M059J (cell line): ENCODE measurements around the gene HLA-DPA1. TPM values are rescaled to one million over a fixed set of nuclear protein-coding genes. Genes with fewer than 3 reads are reported as not detected.
"Not testable (repeated sequence)": the region's sequence is repeated elsewhere in the genome, so short reads cannot be mapped to it uniquely, and the experiment has no call there.

Experiments
- DNase-seq: peaks from one replicate; pipeline ENCODE4 v3.0.0-alpha.2; 2012; ENCODE audit warnings: low read depth
- total RNA-seq: library from RNA; depleted of rRNA; stranded (reverse); fragments of >200 nt; shearing (Covaris generic); gene quantifications from 2 replicates; pipeline ENCODE4 v1.2.3, GENCODE V29; 2014

HLA-DPA1 gene
- total RNA-seq, 1 experiment from 2014 or later: 2.0 TPM

DNA sequence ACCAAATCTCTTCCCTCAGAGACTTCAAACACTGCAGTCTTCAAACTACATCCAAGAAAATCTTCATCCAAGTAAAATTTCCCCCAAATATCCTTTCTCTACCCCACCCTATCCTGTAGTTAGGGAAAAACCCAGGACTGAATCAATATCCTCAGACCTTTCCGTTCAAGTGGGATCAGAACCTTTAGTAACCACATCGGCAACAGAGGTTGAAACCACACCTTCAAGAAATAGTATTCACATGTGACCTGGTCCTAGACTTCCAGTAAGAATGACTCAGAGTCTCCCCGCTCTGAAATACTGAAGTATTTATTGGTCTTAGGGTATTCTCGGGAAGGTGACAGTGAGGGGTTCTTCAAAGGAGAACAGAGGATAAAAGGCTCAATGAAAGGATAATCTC, 8.7 kb downstream of the HLA-DPA1 start:
- DNase-seq: no peak

DNA sequence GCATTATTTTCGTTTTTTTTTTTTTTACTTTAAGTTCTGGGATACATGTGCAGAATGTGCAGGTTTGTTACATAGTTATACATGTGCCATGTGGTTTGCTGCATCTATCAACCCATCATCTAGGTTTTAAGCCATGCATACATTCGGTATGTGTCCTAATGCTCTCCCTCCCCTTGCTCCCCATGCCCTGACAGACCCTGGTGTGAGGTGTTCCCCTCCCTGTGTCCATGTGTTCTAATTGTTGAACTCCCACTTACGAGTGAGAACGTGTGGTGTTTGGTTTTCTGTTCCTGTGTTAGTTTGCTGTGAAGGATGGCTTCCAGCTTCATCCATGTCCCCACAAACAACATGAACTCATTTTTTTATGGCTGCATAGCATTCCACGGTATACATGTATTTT, 10.0 kb downstream of the HLA-DPA1 start:
- DNase-seq: not testable (repeated sequence)

DNA sequence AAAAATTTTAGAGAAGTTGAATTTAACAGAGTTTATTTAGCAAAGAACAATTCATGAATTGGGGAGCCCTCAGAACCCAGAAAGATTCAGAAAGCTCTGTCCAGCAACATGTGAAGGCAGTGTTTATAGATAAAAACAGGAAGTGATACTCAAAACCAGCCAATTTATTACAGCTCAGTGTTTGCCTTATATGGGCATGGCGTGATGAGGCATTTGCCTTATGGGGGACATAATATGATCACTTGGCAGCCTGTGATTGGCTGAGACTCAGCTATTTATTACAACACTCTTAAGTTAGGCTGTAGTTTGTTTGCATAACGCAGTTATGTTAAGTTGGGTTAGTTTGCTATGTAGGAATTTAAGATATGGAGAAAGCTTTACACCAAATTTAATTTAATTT, 11.5 kb downstream of the HLA-DPA1 start:
- peak; percentile 42 for DNase-seq

DNA sequence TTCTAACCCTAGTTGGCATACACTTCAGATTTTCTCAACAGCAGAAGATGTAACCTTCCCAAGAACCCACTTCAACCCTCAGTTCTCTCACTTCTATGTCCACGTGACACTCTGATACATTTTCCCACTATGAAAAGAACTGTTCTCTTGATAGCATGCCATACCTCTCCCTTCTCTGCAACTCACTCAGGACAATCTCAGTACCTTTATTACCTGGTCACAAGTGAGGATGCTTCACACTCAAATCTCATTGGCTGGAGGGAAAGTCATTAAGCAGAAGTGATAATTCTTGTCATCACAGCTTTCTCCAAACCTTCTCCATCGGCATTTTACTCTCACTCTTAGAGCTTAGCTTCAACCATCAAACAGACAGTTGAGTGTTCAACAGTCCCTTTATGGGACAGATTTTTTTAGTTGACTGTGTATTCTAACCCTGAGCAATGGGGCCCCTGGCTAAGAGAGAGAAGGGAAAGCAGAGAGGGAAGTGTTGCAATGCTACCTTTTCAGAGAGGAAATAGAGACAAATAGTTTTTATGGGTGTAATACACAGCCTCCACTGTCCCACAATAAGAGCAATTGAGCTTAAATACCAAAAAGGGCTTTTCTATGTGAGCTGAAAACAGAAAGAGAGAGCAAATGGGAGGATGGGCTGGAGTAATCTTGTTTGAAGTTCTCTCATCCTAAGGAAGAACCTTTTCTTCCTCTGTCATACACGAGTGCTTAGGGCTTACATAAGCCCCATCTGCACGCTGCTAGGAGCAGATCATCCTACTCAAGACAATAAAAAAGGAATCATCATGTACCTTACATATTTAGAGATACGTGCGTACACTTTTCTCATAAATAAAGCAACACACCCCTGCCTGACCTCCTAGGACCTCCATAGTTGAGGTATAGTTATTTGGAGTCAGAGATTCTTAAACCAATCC, 16.0 kb downstream of the HLA-DPA1 start:
- DNase-seq: no peak

DNA sequence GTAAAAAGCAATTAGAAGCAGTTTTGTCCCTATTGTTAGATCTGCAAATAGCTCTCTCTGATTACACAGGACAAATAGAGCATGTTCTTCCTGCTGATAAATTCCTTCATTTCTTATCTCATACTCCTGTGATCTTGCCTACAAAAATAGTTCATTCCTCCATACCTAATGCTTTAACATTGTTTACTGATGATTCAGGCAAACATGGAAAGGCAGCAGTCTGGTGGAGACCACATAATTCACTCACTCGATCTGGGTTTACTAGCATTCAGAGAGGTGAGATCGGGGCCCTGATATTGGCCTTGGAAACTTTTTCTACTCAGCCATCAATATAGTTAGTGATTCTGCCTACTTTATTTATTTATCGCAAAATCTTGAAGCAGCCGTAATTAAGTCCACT, 20.2 kb downstream of the HLA-DPA1 start:
- no peak for DNase-seq

DNA sequence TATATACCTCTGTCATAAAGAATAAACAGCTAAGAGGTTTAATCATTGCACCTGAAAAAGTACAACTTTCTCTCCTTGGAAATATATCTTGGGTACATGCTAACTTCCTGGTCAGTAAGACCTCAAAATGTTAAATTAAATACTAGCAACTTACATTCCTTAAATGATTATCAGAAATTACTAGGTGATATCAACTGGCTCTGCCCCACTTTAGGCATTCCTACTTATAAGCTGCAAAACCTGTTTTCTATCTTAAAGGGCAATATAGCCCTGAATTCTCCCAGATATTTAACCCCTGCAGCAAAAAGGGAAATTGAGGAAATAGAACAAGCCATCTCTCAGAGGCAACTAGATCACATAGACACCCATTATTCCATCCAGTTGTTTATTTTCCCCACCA, 20.8 kb downstream of the HLA-DPA1 start:
- DNase-seq: no peak

DNA sequence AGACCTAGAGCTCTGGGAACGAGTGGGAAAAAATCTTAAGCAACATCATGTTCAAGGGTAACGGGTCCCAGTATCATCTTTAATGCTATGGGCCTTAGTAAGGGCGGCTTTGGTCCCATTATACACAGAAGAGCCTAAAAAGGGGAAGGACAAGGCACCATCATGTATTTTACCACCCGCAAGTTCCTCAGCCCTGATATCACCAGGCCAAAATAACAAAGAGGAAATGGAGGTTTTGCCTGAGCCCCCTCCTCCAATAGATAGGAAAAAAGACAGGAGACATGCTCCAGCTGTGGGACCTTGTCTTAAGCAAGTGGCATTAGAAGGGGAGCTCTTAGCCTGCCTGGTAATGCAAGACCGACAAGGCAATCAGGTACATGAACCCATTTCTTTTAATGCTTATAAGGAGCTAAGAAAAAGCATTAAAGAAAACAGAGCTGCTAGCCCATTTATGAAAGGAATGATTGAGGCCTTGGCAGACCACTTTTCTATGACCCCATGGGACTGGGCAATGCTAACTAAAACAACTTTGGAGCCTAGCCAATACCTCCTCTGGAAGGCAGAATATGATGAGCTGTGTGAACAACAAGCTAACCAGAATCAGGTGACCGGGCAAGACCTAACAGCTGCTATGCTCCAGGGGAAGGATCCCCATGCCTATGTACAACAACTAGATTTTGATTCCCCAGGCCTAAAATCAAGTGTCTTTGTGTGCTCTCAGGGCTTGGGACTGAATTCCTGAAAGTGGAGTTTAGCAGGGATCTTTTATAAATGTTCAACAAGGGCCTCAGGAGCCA, 23.2 kb downstream of the HLA-DPA1 start:
- DNase-seq: no peak

DNA sequence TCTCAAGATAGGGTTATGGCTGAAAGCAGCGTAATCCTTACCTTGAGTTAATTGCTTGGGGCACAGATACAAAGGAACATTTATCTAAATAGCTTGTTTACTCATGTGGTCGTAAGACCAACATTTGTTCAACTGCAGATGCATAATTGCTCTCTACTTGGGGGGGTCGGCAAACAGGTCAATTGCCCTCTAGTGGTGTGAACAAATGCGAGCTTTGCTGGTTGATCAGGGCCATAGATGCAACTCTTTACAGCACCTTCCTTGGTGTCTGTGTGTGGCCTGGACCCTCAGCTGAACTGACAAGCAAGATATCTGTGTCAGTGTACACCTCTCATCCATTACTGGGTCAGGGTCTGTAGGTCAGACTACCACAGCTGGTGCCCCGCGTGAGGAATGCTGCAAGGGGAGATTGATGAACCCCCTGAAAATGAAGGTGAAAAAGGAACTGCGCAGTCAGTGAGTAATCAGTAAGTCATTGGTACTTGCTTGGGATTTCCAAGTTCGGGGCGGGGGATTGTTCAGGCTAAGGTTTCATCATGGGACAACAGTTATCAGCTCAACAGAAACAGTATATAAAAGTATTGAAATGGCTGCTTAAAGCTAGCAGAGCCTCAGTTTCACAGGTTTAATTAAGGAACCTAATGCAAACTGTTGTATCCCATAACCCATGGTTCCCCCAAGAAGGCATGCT, 24.0 kb downstream of the HLA-DPA1 start:
- no peak for DNase-seq

DNA sequence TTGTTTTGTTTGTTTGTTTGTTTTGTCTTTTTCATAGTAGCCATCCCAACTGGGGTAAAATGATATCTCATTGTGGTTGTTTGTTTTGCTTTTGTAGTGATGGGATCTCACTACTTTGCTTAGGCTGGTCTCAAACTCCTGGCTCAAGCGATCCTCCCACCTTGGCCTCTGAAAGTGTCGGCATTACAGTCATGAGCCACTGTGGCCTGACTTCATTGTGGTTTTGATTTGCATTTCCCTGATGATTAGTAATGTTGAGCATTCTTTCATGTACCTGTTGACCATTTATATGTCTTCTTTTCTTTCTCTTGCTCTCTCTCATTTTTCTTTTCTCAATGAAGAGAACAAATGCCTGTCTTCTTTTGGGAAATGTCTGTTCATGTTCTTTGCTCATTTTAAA, 33.3 kb downstream of the HLA-DPA1 start:
- no peak for DNase-seq

DNA sequence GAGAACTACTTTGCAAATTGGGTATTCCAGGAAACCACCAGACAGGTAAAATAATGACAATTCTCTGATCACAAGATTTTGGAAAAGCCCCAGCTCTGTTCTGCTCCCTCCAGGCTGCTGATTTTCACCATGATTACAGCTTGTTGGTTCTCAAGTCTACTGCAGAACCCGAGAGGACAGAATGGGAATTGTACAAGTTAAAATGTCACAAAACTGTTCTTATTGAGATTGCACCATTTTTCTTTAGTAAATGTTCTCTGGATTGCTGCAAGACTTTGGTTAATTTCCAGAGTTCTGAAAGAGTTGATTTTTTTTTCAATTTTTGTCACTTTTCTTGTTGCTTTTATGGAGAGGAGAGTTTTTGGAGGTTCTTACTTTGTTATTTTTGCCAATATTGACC, 36.9 kb downstream of the HLA-DPA1 start:
- no peak for DNase-seq

DNA sequence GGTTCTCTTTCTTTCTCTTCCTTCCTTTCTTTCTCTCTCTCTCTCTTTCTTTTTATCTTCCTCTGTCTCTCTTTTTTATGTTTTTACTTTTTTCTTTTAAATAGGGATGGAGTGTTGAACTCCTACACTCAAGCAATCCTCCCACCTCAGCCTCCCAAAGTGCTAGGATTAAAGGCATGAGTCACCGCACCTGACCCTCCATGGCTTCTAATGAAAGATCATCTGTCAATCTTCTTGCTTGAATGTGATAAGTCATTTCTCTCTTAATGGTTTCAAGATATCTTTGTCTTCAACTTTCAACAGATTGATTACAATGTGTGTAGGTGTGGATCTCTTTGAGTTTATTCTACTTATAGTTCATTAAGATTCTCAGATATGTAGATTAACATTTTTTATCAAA, 38.9 kb downstream of the HLA-DPA1 start:
- no peak for DNase-seq

DNA sequence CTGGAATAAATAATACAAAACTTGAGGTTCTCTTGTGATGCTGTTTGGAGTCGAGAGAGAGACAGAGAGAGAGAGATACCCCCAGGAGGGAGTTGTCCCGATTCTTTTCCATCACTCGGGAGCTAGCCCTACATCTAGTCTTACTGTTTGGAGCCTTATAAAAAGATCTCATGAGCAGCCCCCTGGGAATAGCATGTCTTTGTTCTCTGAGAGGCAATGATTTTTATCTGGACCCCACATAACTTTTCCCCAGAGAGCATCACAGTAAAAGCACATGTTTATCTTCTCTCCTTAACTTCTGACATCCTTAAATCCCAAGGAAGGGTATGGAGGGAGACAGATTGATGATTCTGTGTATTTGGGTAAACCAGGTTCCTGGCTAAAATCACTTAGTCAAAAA, 43.2 kb downstream of the HLA-DPA1 start:
- no peak for DNase-seq

DNA sequence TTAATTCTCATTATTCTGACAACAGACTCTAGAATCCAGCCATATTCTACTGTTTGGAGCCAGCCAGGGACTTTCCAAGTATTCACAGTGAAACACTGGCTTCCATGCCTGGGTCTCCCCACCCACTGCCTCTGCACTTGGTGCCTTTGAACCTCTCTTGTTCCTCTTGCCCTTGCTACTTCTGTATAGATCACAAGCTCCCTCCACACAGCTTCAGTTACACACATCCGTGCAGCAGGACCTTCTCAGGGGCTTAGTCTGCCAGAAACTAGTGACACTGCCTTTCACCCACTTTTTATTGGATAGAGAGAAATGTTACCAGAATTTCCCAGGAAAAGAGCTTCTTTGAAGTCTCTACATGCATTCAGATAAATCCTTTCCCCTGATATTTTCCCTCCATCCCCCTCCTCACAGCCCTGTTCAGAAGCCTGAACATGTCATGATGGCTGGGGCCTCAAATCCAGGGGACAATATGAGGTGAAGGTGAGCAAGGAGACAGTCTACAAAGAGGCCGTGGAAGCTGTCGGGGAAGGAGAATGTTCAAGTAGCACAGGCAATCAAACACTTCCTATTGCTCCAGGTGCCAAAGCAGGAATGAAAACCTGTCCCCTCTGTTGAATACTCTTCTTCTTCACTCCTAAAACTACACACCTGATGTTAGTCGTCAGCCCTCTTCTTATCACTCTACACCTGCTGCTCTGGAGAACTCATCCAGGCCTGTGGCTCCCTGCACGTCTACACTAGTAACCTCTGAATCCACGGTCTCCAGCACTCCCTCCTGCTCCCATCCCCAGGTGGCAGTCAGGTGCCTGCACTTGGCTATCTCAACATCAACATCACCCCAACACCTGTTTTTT, 43.9 kb downstream of the HLA-DPA1 start:
- DNase-seq: no peak

DNA sequence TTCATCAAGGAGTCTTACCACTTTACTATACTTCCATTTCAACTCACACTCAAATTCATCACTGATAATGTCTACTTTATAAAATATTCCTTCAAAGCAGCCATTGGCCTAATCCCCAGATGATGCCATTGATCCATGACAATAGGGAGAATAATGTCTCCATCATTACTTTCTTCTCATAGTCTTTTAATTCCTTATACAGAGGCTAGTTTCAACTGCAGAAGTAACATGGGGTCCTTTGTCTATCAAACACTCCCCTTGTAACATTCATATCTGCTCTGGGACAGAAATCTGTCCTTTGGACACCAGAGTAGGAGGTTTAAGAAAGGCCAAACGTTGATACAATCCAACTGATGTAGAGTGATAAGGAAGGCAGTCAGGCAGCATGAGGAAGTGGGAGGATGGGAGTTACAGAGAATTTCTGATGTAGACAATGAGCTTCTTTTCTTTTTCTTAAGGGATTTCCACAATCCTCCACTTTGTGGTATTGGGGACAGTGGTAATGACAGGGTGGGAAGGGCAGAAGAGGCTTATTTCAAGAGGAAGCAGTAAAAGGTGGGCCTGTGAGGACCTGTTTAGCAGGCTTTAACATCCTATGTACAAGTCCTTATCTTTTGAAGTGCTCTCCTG, 45.1 kb downstream of the HLA-DPA1 start:
- no peak for DNase-seq

DNA sequence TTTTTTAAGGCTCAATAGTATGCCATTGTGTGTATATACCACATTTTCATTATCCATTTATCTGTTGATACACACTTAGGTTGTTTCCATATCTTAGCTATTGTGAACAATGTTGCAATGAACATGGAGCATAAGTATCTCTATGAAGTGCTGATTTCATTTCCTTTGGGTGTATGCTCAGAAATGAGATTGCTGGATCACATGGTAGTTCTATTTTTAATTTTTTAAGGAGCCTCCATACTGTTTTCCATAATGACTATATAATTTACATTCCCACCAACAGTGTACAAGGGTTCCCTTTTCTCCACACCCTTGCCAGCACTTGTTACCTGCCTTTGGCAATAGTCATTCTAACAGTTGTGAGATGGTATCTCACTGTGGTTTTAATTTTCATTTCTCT, 48.9 kb downstream of the HLA-DPA1 start:
- no peak for DNase-seq

DNA sequence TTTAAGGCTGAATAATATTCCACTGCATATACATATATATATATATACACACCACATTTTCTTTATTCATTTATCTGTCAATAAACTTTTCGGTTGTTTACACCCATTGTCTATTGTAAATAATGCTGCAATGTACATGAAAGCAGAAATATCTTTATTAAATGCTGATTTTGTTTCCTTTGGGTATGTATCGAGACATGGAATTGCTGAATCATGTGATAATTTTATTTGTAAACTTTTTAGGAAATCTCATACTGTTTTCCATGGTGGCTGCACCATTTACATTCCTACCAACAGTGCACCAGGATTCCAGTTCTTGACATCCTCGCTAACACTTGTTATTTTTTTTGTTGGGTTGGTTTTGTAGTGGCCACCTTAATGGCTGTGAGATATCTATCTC, 49.9 kb downstream of the HLA-DPA1 start:
- no peak for DNase-seq

DNA sequence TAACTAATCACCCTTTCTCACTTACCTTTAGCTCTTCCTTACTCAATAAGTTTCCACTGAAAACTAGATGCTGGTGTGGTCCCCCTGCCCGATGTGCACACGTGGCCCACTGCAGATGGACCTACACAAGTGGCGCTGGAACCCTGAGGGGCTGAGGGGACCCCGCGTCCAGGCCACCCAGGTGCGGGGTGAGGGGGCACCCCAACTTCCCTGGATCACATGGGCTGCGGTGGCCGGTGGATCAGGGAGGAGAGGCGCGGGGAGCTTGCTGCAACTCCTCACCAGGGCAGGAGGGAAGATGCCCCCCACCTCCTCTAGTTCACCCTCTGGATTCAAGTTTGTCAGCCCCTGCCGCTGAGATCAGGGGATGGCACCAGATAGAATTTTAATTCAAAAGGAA, 51.5 kb downstream of the HLA-DPA1 start:
- DNase-seq: no peak

DNA sequence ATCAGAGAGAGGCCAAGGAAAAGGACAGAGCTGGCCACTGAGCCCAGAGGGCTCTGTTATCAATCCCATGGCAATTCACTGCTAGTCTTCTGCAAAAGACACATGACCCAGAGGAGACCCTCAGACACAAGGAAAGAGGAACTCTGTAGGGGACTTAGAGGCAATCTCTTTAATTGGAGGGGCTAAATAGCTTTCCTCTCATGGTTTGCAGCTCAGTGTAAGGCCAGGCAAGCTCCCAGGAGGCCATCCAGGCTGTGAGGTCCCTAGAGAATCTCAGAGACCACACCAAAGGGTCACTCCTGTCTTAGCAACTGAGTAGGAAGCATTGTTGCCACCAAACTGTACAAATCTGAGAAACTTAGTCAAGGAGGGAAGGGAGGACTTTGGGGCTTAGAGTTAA, 54.1 kb downstream of the HLA-DPA1 start:
- no peak for DNase-seq

DNA sequence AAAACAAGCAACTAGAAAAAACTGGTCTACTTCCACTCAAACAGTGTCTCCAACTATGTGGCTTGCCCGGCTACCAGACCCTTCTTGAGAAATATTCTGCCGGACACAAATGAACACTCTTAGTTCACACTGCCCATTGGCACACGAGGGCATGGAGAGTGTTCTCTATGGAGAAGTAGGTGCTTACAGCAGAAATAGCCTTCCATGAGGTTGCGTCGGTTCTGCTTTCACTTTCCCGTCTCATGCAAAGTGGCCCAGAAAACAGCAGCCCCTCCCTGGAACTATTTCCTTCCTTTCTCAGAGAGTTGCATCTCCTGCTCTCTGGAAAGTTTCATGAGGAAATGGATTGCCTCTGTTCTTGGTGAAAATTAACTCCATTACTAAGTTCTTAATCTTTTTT, 54.5 kb downstream of the HLA-DPA1 start:
- peak; percentile 20 for DNase-seq

DNA sequence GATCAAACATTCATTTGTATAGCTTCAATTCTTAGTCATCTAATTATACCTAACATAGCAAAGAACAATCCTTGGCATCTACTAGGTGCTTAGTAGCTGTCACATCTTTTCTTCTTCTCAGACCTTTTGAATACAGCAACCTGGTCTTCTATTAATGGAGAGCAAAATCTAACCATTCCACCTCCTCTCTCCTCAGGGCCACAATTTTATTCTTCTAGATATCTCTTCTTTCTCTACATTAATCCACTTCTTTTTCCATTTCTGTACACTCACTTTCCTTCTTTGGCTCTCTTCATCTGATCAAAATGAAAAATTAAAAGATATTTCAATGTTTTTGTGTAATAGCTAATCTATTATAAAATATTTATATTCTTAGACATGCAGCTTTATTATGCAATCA, 55.0 kb downstream of the HLA-DPA1 start:
- DNase-seq: no peak
